Glomerular visceral epithelial cell (primary cell): Measurements from ENCODE around the gene CD300A.
A peak's percentile ranks its signal among the peaks of the same experiment; 100 is the strongest.

Experiments
- DNase-seq: peaks from one replicate; pipeline ENCODE4 v3.0.0-alpha.2; 2016; ENCODE audit errors: extremely low spot score

The CD300A gene

DNA sequence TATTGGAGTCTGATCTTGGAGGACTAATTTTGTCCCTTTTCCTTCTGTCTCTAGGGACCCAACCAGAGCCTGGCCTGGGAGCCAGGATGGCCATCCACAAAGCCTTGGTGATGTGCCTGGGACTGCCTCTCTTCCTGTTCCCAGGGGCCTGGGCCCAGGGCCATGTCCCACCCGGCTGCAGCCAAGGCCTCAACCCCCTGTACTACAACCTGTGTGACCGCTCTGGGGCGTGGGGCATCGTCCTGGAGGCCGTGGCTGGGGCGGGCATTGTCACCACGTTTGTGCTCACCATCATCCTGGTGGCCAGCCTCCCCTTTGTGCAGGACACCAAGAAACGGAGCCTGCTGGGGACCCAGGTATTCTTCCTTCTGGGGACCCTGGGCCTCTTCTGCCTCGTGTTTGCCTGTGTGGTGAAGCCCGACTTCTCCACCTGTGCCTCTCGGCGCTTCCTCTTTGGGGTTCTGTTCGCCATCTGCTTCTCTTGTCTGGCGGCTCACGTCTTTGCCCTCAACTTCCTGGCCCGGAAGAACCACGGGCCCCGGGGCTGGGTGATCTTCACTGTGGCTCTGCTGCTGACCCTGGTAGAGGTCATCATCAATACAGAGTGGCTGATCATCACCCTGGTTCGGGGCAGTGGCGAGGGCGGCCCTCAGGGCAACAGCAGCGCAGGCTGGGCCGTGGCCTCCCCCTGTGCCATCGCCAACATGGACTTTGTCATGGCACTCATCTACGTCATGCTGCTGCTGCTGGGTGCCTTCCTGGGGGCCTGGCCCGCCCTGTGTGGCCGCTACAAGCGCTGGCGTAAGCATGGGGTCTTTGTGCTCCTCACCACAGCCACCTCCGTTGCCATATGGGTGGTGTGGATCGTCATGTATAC lies 26.5 kb upstream of the CD300A start:
- no peak for DNase-seq

DNA sequence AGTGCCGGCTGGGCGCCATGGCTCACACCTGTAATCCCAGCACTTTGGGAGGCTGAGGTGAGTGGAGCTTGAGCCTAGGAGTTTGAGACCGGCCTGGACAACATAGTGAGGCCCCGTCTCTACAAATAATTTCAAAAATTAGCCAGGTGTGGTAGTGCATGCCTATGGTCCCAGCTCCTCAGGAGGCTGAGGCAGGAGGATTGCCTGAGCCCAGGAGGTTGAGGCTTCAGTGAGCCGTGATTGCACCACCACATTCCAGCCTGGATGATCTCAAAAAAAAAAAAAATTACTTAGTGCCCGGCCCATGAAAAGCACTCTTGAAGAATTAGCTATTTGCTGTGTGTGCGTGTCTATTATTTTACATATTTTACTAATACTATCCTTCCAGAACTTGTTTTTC lies 24.9 kb upstream of the CD300A start:
- no peak for DNase-seq

DNA sequence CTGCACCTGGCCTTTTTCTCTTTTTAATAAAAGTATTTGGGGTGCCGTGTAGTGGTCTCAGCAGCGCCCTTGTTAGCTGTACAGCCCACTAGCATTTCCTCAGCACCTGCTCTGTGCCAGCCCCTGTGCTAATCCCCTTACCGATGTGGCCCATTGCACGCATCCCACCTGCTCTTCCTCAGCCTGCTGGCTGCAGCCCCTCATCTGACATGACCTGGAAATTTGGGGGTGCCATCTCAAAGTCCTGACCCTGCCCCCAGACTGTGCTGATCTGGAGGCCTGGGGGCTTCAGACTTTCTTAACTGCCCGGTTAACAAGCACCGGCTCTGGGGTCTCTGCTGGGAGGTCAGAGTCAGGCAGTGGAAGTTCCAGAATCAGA lies 24.2 kb upstream of the CD300A start:
- DNase-seq: no peak

DNA sequence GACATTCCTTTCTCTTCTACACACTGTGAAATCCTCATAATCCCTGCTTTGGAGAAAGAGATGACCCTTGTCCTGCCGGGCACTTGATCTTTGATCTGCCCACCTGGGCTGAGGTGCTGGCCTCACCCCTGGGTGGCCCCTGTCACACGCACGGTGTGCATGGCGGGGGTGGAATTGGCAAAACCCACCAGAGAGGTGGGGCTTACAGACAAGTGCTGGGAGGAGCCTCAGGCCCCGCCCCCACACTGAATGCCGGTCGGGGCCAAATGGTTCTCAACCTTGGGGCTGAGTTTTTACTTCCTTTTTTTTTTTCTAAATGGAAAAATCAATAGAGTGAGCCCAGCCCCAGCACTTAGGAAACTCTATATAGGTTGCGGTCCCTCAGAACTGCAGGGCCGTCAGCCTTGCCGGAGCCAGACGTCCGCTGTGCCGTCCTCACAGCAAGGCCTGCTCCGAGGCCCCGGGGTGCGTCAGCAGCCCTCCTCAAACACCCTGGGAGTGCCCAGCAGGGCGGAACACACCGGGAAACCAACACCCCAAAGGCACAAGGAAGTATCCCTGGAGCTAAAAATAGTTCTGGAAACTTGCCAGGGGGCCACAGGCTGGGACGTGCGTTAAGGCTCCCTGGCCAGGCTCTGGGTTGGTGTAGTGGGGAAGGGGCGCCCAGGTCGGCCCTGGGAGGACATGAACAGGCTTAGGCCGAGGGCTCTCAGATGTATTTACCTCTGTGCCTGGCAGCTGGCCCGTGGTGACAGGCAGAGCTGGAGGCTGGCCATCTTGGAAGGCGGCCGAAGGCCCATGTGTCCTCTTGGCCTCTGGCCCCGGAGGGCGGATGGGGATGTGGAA lies 23.5 kb upstream of the CD300A start:
- DNase-seq: peak; percentile 83

DNA sequence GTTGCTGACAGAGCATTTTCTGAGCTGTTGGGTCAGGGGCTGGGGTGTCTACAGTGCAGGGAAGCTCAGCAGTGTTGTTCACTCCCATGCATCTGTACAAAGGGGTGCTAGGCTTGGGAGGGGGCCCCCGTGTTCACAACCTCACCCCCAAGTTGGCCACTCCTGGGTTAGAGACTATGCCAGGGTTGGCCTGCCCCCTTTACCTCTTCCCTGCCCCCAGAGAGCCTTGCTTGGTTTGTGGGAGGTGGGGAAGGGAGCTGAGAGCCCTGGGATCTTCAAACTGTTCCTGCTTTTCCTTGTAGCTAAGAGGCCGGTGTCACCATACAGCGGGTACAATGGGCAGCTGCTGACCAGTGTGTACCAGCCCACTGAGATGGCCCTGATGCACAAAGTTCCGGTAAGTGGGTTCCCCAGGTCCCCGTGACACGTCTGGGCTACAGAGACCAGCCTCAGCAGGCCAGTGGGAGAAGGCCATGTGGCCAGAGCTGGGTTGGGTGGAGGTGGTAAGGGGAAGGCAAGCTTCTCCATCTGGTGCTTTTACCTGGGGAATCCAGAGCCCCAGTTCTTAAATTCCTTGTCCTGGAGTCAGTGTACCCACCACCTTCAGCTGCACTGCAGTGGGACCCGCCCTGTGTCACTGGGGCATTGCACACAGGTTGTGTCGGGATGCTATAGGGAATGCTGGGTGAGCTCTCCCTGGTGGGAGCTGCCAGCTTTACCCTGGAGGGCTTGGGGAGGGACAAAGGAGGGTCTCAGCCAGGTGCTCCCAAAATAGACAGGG lies 22.7 kb upstream of the CD300A start:
- no peak for DNase-seq

DNA sequence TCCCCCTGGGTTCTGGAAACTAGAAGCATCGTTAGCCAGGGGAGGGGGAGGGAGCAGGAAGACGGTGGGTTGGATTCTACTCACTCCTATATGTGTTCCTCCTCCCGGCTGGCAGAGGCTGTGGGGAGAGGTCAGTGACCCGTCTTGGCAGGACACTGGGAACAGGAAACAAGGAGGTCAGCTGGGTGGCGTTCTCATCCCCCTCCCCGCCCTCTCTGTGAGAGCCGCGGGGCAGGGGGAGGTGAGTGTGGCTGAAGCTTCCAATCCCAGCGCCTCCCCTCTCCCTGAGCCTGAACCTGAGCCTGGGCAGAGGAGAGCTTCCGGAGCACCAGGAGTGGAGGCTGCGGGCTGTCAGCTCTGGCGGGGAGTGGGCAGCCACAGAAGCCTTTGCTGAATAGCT lies 22.0 kb upstream of the CD300A start:
- no peak for DNase-seq

DNA sequence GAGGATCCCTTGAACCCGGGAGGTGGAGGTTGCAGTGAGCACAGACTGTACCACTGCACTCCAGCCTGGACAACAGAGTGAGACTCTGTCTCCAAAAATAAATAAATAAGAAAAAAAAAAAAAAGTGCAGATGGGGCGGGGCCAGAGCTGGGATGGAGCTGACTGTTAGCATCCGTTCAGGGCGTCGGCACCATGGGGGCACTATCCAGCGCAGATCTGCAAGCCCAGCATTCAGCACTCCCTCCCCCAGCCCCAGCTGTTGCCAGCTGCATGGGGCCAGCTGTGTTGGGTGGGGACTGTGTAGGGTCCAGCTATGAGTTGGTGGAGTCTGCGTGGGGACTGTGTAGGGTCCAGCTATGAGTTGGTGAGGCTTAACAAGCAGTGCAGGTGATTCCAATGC lies 21.3 kb upstream of the CD300A start:
- DNase-seq: no peak

DNA sequence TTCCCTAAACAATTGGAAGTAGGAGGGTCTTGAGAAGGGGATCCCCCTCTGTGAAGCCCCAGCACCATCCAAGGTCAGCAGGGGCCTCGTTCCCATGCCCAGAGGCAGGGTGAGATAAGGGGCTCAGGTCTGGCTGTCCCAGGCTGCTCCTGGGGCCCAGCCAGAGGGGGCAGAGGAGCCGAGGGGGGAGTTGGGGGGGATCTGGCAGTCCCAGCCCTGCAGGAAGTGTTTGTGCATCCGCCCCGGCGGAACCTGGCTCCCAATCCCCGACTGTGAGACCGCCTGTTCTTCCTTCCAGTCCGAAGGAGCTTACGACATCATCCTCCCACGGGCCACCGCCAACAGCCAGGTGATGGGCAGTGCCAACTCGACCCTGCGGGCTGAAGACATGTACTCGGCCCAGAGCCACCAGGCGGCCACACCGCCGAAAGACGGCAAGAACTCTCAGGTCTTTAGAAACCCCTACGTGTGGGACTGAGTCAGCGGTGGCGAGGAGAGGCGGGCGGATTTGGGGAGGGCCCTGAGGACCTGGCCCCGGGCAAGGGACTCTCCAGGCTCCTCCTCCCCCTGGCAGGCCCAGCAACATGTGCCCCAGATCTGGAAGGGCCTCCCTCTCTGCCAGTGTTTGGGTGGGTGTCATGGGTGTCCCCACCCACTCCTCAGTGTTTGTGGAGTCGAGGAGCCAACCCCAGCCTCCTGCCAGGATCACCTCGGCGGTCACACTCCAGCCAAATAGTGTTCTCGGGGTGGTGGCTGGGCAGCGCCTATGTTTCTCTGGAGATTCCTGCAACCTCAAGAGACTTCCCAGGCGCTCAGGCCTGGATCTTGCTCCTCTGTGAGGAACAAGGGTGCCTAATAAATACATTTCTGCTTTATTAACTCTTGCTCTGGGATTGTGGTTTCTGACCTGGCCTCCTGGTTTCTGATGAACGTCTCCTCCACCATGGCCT lies 19.6 kb upstream of the CD300A start:
- no peak for DNase-seq

DNA sequence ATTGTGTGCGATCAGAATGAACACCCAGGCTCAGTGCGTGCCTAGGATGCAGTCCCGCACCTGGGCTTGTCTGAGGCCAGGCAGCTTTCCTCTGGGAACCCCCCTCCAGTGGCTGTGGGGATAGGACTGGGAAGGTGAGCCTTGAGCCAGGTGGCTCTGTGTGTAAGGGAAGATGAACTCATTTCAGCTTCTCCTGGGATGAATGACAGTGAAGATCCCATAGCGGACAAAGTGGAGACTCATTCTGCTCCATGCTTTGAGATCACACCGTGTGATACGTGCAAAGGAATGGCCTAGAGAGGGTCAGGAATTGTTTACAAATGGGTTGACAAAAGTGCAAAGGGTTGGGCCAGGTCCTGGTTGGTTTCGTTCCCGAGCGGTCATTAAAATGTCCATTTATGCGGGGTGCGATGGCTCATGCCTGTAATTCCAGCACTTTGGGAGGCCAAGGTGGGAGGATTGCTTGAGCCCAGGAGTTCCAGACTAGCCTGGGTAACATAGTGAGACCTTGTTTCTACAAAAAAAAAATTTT lies 18.7 kb upstream of the CD300A start:
- no peak for DNase-seq

DNA sequence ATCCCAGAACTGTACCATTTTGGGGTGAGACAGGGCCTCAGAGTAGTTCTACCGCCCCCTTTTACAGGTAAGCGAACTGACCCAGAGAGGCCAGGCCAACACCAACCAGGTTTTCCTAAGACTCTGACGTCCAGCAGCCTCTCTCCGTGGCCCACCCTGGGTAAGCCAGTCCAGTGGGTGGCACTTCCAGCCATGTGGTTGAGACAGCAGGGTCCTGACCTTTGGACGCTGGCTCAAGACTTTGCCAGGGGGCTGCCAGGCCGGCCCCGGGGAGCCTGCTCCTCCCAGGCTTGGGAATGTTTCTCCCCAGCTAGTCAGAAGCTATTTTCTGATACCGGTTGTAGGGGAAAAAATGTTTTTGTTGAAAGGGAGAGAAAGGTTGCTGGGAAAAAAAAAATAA lies 17.7 kb upstream of the CD300A start:
- DNase-seq: no peak

DNA sequence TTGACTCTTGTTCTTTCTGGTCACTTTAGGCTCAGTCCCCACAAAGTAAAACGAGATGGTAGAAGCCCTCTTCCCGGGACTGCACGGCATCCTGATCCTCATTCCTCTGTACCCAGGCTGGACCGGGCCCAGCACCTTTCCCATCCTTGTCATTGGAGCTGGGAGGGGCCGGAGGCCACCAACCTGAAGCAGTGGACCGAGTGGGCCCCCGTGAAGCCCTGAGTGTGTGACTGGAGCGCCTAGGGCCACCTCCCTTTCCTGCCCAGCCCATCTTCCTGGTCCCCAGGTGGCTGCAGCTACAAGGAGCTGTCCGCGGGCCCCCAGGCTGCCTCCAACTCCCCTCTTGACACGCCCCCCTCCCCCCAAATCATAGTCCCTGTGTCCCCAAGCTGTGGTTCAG lies 17.1 kb upstream of the CD300A start:
- DNase-seq: no peak

DNA sequence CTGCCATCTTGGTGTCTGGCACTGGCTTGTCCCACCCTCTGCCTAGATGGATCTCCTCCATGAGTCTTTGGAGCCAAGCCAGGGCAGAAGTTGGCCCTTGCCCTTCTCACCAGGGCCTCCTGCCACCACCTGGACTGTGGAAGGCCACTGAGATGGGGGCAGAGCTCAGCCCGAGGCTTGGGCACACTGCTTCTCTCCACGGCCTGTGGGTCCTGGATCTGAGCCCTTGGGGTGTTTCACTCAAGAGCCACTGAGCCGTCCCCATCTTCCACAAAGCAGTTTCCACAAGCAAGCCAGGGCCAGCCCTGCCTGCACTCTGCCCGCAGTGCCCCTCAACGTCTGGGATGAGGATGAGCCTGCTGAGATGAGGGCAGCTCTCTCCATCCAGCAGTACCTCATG lies 16.7 kb upstream of the CD300A start:
- no peak for DNase-seq

DNA sequence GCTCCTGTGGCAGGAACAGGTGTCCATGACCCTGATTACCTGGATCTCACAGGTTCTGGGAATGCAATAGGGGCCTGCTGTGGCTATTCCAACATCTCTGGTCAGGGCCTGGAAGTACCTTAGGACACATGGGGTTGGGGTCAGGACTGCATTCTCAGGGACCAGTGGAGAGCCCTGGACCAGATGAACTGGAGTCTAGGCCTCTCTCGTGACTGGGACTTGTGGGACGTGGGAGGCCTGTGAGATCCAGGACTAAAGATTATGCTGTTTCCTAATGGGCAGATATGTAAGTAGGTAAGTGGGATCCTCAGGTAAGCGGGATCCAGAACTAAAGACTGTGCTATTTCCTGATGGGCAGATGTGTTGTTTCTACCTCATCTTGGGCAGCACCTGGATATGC lies 16.2 kb upstream of the CD300A start:
- DNase-seq: no peak

DNA sequence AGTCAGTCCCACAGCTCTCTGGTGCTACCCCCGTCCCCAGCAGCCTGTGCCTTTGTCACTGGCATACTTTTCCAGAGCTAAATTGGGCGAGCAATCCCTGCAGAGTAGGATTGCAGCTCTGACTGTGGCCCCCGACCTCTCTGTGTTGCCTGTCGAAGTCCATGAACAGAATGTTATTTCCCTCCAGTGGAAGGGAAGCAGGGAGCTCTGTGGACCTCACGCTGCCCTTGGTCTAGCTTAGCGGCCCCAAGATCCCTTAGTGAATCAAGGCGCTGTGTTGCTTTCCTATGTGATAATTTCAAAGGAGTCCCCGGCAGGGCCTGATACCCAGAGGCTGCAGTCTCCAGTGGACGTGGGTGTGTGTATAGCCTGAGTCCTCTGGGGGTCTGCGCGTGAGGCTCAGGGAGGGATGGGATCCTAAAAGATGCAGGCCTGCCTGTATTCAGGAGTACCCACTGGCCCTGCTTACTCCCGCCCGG lies 15.5 kb upstream of the CD300A start:
- DNase-seq: no peak

DNA sequence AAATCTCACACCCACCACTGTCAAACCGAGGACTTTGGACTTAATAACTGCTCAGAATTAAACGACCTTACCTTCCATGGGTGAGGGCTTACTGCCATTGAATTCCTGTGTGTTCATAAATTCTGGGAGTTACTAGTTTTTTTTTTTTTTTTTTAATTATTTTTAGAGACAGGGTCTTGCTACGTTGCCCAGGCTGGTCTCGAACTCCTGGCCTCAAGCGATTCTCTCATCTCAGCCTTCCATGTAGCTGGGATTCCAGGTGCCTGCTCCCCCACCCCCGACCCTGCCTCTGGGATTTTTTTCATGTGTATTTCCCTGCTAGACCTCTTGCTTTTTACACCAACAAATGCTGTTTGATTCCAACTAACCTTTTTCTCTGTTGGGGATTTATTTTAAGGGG lies 14.9 kb upstream of the CD300A start:
- no peak for DNase-seq

DNA sequence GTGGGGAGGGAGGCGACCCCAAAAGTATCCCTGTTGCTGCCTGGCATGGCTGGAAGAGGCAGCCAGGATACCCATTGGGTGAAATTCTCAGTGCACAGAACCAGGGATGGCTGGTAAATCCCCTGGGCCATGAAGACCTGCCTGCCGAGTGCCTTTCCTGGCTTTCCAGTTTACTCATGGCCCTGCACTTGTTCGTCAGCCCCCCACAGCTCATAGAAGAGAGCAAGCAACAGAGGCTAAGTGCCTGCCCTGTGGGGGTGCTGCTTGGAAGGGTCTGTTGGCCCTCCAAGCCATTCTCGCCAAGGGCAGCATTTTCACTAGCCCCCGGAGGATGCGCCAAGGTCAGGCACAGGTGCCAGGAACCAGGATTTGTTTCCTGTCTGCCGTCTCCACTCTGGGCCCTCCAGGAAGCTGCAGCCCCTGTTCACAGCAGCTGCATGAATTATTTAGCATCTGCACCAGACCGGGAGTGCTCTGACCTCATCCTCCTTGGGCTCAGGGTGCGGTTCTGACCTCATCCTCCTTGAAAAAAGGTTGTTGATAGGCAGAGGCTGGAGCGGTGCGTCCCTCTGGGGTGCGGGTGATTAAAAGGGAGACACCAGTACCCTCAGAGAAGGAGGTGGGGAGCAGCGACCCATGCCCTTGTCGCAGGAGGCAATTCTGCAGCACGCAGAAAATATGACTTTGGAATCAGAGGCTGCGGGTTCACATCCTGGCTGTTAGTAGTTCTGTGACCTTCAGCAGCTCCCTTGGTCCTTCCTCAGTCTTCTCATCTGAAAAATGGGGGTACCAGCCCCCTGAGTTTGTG lies 14.2 kb upstream of the CD300A start:
- DNase-seq: peak; percentile 38

DNA sequence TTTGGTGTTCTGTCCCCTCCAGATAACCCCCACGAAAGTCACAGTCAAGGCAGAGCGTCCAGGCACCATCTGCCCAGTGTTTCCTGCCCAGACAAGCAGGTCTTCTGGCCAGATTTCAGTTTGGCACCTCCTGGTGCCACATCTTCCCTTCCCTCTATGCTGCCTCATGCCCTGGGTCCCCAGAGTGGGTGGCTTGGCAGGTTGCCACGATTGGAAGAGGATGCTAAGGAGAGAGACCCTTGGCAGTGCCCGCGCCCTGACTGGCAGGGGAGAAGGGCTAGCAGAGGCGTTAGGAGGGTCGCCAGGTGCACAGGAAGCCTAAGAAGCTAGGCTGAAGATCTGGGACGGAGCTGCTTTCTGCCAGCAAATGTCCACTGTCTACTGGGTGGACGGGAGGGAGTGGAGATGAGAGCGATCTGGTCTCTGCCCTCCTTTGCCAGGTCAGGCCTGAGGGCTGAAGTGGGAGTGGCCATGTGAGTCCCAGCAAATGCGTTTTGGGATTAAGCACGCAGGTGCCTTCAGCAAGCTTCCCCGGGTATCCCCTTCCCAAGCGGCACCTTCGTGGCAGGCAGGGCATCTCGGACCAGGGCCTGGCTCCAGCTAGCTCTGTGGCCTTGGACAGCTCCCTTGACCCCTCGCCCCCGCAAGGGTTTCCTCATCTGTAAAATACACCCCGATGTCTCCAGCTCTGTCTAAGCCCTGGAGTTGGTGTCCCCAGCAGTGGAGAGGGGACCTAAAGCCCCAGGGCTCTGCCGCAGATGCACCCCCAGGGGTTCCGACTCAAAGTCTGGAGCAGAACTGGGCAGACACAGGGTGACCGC lies 13.4 kb upstream of the CD300A start:
- no peak for DNase-seq

DNA sequence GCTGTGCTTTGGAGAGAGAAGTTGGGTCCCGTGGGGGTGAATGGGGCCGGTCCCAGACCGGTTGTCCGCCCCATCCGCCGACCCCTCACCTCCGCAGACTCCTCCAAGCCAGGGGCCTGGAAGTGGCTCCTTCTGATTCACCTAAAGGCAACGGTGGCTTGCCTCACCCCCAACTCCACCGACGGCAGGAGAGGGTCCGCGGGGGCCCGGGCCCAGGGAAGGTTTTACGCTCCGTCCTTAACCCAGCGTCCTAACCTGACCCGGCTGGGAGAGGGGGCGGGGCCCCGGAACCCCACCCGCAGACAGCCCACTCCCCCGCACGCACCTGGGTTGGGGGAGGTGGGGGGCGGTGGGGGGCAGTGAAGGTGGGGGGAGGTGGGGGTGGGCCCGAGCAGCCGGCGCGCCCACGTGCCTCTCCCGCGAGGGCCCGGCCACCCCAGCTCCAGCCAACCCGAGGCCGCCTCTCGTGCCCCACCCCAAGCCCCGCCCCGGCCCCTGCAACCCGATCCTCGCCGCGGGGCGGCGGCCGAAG lies 12.7 kb upstream of the CD300A start:
- peak; percentile 83 for DNase-seq
